OCI-LY3 (cell line): ENCODE results near the gene CHN1.

ENCODE experiments used
- CTCF ChIP-seq: fragments of 200-600, 300-600 bp; sonication (generic); IDR thresholded peaks from 2 replicates; pipeline ENCODE4 v1.5.1; 2014; ENCODE audit warnings: antibody characterized with exemption, low read length, low read depth
- EZH2phosphoT487 ChIP-seq: fragments of 200-600 bp; shearing (Covaris generic); IDR thresholded peaks from 2 replicates; pipeline ENCODE4 v1.6.1; 2018; ENCODE audit warnings: antibody characterized with exemption, mixed run types, low read depth

- TF ChIP-seq CTCF (no peak), EZH2phosphoT487 (no peak)
Measured at GRCh38 chr2:175049661-175050060, 44.5 kb upstream of the CHN1 start.
